Measurements from ENCODE around the gene CAPN14. TPM values are rescaled to one million over a fixed set of nuclear protein-coding genes. Genes with fewer than 3 reads are reported as not detected.

Gene CAPN14
- total RNA-seq, 2 donors from 2014 or later, result 0.16 to 0.22 TPM

DNA sequence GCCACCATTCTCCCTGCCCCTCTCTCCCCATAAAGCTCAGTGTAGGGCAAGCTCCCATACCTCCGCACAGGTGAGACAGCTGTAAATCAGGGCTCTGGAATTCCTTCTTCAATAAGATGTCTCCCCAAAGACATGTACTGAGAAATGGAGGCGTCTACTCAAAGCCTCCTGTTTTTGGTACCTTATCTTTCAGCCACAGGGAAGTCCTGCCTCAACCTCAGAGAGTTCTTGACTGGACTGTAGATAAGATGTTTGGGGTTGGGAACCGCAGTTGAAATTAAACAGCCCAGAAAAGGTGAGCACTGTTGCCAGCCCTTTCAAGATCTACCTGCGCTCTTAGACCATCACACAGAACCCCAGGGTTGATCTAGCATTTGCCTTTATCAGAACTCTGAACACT, 77.6 kb downstream of the CAPN14 start:
- DNase-seq (ENCODE audit: low spot score), result no peak

DNA sequence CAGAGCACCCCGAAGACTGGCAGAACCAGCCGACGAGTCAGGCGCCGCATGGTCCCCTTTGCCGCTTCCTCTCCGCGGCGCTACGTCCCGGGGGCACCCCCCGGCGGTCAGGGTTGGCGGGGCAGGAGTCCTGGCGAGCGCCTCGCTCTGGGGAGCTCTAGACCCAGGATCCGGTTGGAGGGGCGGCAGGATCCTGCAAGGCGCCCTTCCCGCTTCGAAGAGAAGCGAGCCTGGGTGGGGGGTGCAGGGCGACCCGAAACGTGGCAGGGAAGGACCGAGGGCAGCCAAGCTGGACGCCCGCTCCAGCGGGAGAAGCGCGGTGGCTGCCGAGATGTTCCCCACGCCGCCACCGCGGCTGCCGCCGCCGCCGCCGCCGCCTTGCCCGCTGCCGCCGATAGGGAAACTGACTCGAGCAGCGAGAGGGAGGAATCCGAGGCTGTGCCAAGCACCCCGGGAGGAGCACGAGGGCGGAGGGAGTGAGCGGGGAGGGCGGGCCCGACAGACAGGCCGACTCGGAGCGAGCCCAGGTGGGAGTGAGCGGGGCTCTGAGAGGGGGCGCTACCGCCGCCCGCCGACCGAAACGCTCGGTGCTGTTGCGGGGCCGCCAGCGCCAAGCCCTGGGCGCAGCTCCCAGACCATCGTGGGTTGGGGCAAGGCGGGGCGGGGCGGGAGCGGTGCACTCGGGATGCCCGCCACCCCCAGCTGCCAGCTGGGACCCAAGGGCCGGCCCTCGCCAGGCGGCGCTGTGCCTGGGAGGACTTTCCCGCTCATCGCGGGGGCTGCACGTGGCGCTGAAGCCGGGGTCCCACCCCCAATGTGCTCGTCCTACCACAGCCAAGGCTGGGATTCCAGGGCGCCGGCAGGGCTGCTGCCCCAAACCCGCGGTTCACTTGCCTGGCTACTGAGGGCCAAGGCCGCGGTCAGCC, 79.0 kb downstream of the CAPN14 start, which contains the start of gene GALNT14:
GALNT14 (minus strand) TSS at position 404 of the 926 bp plus-strand sequence; CDS start at position 50, 354 bp downstream.
- Histone ChIP-seq H3K27ac (peak within 1 kb of the TSS in 1 of 2 donors; percentile 42), H3K27me3 (peaks cover 0 to 13% of the 10 kb centered on the region in 2 donors), H3K4me3 (peak within 1 kb of the TSS; percentile 31 to 60), H3K4me1 (peaks cover 0 to 23% of the 10 kb centered on the region in 2 donors), H3K9me3 (no peaks in the 10 kb centered on the region), H3K36me3 (no peaks in the 10 kb centered on the region)
- DNase-seq (ENCODE audit: low spot score), result peak; percentile 43
- TF ChIP-seq, protein P1, sequence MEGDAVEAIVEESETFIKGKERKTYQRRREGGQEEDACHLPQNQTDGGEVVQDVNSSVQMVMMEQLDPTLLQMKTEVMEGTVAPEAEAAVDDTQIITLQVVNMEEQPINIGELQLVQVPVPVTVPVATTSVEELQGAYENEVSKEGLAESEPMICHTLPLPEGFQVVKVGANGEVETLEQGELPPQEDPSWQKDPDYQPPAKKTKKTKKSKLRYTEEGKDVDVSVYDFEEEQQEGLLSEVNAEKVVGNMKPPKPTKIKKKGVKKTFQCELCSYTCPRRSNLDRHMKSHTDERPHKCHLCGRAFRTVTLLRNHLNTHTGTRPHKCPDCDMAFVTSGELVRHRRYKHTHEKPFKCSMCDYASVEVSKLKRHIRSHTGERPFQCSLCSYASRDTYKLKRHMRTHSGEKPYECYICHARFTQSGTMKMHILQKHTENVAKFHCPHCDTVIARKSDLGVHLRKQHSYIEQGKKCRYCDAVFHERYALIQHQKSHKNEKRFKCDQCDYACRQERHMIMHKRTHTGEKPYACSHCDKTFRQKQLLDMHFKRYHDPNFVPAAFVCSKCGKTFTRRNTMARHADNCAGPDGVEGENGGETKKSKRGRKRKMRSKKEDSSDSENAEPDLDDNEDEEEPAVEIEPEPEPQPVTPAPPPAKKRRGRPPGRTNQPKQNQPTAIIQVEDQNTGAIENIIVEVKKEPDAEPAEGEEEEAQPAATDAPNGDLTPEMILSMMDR (IDR thresholded peaks at IDR 0.05), result peak; percentile 18 to 51

More for the DNA sequence above, 77.6 kb downstream of the CAPN14 start:
- Histone ChIP-seq H3K4me3 (no peak overlapping the region), H3K27ac (no peak overlapping the region), H3K36me3 (no peaks in the 10 kb centered on the region), H3K4me1 (peaks cover 0 to 23% of the 10 kb centered on the region in 2 donors), H3K9me3 (no peaks in the 10 kb centered on the region), H3K27me3 (peaks cover 0 to 13% of the 10 kb centered on the region in 2 donors)
- TF ChIP-seq, protein P1 (IDR thresholded peaks at IDR 0.05), result no peak

DNA sequence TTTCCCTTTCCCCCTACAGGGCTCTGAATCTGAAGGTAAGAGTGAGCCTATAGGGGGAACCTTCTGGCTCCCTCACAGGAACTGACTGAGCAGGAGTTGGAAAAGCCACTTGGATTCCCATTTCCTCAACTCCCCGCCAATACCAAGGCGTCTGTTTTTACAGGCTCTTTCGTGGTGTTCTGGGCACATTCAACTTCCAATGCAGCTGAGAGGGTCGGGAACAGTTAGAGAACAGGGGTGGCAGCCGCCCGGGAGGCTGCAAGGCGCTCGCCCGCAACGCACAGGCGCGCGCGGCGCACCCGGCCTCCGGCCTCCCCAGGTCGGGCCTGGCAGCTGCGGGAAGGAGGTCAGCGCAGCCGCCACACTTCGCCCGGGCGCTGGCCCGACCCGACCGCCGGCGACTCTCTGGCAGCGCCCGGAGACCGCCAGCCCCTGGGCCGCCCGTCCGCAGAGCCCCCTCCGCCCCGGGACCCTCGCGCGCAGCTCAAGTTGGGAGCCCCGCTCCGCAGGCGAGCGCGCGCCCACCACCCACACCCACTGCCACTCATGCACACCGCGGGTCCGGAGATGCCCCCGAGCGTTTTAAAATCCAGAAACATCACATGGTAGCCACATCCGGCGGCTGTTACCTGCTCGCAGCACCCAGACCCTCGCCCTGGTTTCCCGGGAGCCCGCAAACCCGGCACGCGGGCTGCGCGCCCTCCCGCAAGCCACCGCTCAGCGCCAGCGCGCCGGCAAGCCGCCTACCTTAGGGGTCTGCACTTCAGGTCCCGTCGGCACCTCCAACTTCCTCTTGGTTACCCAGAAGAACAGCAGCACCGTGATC, 79.9 kb downstream of the CAPN14 start:
- TF ChIP-seq, protein P1 (IDR thresholded peaks at IDR 0.05), result no peak
- Histone ChIP-seq H3K27me3 (peaks cover 0 to 13% of the 10 kb centered on the region in 2 donors), H3K36me3 (no peaks in the 10 kb centered on the region), H3K4me3 (peak overlapping the region; percentile 31 to 60), H3K27ac (no peak overlapping the region), H3K9me3 (no peaks in the 10 kb centered on the region), H3K4me1 (peaks cover 0 to 23% of the 10 kb centered on the region in 2 donors)
- DNase-seq (ENCODE audit: low spot score), result peak; percentile 34

DNA sequence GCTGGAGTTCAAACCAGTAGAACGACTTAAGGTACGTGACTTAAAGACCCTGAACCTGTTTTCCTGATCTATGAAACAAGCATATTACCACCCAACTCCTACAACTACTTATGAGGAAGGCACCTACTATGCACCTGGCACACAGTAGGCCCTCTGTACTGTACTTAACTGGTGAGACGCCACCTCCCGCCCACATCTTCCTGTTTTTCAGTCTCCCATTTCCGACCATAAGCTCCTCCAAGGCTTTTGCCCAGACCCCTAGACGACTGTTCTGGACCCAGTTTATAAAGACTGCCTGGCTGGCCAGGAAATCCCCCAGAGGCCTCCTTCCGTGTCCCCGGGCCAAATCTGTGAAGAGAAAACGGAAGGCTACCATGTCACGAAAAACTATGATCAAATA, 80.6 kb downstream of the CAPN14 start:
- TF ChIP-seq, protein P1 (IDR thresholded peaks at IDR 0.05), result no peak
- Histone ChIP-seq H3K9me3 (no peaks in the 10 kb centered on the region), H3K36me3 (no peaks in the 10 kb centered on the region), H3K4me1 (peaks cover 0 to 23% of the 10 kb centered on the region in 2 donors), H3K4me3 (no peak overlapping the region), H3K27ac (no peak overlapping the region), H3K27me3 (peaks cover 0 to 13% of the 10 kb centered on the region in 2 donors)
- peak; percentile 11 for DNase-seq (ENCODE audit: low spot score)

DNA sequence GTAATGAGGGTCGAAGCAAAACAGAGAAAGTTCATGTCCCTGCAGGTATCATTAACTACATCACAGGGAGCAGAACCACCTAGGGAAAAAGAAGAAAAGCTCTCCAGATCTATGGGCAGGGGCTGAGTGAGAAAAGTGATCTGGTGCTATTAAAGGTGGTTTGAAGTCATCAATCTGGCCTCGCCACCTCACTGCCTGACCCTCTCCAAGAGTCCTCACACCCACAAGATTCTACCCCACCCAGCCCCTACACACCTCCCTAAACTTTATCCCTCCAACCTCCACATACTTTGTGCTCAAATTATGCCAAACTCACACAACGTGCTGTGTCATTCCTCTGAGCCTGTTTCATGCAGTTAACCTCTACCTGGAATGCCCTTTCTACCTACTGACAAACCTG, 81.3 kb downstream of the CAPN14 start:
- H3K9me3 ChIP-seq, result no peaks in the 10 kb centered on the region
- H3K4me3 ChIP-seq, result no peak overlapping the region
- H3K27ac ChIP-seq, result no peak overlapping the region
- peaks cover 0 to 13% of the 10 kb centered on the region in 2 donors for H3K27me3 ChIP-seq
- TF ChIP-seq, protein P1 (IDR thresholded peaks at IDR 0.05), result no peak
- DNase-seq (ENCODE audit: low spot score), result no peak
- H3K4me1 ChIP-seq, result peaks cover 0 to 23% of the 10 kb centered on the region in 2 donors
- no peaks in the 10 kb centered on the region for H3K36me3 ChIP-seq
